ENCODE measurements around the gene KAT2B.

Gene KAT2B

DNA sequence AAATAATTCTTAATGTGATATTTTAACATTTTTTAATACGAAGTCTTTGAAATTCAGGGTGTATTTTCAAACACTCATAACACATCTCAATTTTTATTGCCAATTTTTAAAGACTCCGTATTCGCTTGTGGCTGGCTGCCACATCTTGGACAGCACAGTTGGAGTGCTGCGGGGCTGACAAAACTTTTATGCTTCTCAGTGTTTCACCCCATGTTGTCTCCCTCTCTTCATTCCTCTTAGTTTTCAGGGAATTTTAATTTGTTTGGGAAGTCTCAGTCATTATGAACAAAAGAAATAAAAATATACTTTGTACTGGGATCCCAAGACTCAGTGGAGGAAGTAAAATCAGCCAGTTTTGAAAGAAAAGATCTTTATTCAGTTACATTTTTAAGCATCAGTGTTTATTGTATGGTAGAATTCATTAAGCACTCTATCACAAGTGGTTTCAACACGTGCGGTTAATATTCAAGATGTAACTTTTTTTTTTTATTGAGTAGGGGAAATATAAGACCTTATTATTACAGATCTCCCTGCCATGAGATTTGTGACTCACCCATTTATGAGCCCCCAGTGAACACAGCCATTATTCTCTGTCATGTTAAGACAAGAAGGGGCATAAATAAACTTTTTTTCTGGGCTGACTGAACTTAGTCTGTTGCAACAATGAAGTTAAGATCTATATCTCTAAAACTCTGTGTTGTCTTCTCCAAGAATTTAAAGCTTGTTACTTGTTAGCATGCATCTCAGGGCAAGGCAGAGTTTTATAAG lies 26.8 kb downstream of the KAT2B start:
- no peak for DNase-seq

DNA sequence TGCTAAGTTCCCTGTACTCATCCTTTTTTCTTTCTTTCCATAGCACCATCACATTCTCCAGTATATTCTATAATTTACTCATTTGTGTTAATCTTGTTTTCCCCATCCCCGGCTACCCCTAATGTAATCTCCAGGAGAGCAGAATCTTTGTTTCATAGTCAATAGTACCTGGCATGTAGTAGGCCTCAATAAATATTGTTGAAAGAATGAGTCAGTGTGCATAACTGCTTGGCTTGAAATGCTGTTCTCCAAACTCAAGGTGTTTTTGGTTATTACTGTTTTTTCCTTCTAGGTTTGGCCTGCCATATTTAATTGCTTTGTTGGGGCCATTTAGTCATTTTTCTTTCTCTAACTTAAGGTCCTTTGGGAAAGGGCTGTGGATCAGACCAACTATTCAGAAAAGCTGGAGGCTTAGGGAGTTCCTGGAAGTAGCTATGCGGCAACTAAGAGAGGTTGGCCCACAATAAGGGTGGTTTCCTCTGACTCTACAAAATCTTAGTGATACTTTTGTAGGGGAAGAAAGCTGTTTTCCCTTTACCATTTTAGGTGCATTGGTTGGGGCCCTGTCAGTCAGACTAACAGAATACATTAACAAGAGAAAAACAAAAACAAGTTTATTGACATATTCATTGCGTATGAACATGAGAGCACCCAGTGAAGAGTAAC lies 28.4 kb downstream of the KAT2B start:
- DNase-seq = no peak

DNA sequence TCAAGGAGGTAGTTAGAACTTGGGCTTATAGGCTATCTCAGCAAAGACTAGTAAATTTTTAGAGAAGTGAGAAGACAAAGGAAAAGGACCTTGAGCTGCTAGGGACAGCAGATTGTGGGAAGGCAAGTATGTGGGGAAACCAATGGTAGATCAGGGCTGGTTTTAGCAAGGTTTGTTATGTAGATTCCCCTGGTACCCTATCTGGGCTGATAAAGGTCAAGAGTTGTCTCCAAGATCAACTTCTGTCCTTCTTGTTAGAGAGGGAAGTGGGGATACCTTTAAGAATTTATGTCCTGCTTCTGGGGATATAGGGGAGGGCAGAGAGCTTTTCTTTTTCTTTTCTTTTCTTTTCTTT lies 28.9 kb downstream of the KAT2B start:
- DNase-seq = no peak

DNA sequence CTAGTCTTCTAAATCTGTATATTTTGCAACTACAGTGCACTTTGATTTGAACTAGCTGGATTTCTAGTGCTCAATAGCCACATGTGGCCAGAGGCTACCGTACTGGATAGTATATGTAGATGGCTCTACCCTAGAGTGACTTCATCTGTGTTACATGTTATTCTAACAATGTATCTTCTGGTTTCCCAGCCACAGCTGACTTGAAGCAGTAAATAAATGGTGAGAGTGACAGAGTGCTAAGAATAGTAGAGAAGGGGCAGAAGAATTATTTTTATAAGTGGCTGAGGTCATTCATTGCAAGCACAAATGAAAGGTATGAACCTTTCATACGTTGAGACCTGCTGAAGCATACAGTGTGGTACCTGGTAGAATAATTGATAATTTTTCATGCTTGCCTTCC lies 30.9 kb downstream of the KAT2B start:
- DNase-seq = no peak

DNA sequence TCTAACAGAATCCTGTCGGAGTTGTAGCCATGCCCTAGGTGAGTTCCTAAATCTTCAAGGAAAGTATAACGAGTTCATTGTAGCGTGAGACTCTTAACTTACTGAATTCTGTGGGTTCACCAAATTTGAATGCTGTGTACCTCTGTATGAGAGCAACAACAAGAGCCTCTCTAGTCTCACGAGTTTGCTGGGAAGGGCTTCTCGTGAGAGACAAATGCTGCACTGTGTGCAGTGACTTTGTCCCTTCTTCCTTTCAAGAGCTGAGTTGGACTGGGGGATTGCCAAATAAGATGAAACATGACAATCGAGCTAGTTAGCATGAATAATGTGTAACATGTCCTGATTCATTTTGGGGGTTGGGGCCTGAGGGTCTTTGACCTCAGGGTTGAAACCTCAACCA lies 32.2 kb downstream of the KAT2B start:
- DNase-seq = no peak

DNA sequence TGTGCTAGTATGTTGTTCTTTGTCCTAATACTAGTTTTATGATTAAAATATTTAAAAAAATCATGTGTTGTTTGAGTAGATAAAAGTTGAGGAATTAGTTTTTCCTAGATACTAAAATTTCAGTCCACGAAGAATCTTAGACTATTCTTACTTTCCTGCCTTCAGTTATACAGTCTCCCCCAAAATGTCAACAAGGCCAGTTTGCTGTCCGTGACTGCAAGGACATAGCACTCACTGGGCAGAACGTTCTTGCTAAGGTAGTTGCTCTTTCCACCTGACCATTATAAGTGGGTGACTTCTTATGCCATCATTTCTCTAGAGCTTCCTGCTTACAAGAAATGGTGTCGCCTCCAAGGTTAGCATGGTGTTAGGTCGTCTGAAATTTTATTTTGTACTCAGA lies 32.8 kb downstream of the KAT2B start:
- no peak for DNase-seq

DNA sequence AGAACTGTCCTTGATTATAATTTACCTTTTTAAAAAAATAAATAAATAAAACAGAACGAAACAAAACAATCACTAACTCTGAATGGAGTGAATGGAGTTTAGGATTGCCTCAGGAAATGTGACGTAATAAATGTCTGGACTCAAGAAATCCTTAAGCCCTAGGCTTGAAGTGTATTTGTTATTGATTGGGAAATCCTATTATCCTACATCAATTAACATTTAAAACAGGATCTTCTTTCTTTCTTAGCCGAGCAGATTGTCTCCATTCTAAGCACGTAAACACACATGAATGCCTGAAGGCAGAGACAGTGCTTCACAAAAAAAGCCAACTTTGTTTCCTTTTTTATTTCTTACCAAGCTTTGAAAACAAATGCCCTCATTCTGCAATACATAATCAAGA lies 33.4 kb downstream of the KAT2B start:
- no peak for DNase-seq

DNA sequence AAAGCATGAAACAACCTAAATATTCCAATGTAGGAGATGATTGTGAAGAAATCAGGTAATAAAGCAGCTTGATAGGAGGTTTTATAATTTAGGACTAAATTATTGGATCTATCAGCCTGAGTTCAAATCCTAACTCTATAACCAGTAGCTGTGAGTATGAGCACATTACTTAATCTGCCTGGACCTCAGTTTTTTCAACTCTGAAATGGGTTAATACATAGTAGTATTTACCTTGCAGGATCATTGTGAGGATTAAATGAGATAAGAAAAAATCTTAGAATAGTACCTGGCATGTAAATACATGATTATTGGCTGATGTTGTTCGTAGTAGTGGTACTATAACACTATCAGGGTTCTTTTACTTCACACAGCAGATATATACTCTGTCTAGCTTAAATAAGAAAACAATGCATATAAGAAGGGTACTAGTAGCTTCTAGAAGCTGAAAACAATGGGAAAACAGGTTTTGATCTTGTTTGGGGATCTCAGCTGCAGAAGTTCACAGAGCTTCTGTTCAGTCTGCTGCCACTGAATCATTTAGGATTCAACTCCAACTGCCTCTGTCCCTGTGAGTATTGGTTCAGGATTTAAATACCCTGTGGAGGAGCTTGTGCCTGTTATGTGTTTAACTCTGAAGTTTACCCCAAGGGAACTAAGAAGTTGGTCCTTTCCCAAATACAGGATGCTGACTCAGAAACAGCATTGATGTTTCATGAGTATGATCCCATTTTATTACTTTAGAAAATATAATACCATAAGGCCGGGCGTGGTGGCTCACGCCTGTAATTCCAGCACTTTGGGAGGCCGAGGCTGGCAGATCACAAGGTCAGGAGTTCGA lies 34.2 kb downstream of the KAT2B start:
- no peak for DNase-seq

DNA sequence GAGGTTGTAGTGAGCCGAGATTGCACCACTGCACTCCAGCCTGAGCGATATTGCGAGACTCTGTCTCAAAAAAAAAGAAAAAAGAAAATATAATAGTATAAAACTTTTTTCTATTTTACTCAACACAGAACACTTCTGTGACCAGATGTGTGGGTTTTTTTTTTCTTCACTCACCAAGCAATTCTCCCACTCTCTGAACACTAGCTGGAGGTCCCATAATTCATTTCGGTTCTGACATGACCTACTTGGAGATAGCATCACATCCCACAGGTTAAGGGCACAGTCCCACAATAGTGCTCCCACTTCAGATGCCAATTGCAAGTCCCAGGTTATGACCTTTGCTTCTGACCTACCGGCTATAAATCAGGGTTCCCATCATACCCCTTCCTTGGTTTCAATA lies 35.0 kb downstream of the KAT2B start:
- DNase-seq = no peak

DNA sequence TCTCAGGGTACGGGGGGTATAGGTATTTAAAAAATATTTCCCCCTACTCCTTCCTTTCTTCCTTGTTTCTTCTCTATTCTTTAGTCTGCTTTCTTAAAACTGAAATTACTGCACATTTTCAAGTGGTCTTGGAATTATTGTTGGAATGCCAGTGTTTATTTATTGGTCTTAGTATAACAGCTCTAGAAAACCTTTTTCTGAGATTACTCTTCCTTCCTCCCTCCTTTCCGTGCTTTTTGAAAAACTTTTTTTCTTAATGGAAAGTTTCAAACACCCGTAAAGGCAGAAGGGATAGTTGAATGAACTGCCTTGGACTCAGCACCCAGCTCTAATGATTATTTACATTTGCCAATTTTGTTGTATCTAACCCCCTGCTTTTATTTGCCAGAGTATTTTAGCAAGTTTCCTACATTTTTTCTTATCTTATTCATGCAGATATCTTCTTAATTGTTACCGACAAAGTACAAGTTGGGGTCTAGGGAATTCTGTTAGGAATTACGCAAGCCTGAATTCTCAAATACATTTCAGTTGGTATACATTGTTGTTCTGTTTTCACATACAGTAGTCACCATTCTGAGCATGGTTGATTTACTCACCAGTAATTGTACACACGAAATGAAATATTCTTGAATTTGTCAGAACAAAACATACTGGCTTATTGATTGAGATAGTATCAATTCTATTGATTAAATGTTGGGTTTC lies 36.2 kb downstream of the KAT2B start:
- DNase-seq = no peak

DNA sequence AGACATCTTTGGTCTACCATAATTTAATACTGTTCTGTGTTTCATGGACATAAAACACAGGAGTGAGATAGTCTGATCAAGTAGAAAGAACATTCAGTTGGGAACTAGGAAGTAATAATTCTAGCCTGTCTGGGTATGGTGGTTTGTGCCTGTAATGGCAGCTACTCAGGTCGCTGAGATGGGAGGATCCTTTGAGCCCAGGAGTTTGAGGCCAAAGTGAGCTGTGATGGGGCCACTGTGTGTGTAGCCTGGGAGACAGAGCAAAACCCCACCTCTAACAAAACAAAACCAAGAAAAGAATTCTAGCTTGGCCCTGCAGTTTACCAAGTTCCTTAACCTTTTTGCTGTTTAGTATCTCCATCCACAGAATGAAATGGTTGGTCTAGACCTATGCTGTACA lies 36.8 kb downstream of the KAT2B start:
- DNase-seq = no peak

DNA sequence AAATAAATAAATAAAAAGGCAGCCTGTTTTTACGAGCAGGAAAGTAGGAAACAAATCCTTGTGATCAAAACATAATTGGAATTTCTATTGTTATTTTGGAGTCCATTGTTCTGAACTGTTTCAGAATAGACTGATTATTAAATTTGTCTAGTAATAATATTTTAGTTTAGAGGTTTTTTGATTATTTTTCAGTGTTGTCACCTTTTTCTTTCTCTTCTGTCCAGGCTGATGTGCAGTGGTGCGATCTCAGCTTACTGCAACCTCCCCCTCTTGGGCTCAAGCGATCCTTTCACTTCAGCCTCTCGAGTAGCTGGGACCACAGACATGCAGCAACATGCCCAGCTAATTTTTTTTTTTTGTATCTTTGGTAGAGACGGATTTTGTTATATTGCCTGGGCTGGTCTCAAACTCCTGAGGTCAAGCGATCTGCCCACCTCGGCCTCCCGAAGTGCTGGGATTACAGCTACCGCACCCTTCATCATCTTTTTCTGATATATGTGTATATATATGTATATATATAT lies 38.0 kb downstream of the KAT2B start:
- no peak for DNase-seq

DNA sequence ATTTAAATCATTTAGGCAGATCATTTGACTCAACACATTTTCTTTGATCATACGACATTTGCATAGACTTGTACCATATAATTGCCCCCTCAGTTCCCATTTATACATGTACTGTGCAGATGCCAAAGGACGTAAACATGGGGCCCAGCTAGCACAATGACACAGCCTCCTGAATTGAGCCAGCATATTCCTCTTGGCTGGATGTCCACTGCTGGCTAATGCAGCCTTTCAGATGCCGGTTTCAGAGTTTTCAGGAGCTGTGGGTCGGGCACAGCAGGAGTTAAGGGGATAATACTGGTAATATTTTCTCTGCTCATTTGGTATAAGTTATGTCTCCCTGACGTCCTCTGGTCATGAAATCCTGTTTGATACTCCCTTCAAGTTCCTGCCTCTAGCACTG lies 39.4 kb downstream of the KAT2B start:
- DNase-seq = no peak

DNA sequence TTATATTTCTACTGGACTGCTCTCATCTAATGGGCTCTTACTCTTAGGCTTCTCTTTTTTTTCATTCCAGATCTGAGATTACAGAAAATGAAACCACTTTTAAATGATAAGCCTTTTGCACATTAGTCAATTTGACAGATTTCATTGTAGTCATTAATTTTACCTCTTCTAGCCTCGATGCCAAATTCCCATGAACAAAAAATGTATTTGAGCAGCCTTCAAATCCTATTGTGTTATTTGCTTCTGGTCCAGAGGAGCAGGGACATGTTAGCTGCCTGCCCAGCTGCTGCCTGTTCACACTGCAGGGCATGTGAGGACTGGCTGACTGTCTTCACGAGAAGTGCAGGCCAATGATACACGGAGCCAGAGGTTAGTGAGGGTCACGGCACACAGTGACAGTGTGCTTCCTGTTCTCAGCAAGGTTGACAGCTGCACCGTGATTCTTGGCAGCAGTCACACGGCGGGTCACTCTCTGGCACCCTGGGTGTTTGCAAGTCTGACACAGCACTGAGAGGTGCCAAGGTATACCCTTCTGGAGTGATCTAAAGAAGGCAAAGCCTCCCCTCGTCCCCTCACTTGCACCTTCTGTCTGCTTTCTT lies 40.8 kb downstream of the KAT2B start:
- DNase-seq = no peak

DNA sequence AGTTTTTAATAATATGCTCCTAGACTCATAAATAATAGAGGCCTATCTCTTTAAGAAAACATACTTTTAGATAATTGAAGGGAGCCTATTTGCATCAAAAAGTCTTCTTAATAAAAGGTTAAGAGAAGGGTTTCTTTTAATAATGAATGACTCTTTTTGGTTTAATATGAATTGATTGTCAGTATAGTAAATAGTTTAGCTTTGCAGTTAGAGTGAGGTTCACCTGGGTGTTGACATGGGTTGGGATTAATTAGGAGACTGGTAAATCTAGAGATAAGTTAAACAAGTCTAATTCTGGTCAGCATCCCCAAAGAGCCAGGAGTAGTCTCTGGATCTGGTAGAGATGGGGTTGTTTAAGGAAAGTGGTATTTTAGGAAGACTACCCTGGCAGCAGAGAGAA lies 43.0 kb downstream of the KAT2B start:
- no peak for DNase-seq

DNA sequence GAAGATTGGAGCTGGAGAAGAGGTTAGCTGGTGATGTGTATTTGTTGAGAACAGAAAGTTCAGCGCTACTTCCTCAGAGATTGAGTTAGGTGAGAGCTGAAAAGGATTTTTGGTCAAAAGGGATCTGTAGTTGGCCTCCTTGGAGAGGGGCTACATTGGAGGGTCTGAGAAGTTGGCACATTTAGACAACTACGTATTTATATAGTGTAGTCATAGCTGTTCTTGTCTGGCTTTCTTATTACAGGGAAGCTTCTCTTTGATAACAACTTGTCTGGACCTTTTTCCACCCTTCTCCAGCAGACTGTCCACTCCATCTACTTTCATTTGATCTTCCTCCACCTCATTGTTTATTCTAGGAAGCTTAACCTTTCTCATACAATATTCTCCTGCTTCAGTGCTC lies 43.7 kb downstream of the KAT2B start:
- DNase-seq = no peak

DNA sequence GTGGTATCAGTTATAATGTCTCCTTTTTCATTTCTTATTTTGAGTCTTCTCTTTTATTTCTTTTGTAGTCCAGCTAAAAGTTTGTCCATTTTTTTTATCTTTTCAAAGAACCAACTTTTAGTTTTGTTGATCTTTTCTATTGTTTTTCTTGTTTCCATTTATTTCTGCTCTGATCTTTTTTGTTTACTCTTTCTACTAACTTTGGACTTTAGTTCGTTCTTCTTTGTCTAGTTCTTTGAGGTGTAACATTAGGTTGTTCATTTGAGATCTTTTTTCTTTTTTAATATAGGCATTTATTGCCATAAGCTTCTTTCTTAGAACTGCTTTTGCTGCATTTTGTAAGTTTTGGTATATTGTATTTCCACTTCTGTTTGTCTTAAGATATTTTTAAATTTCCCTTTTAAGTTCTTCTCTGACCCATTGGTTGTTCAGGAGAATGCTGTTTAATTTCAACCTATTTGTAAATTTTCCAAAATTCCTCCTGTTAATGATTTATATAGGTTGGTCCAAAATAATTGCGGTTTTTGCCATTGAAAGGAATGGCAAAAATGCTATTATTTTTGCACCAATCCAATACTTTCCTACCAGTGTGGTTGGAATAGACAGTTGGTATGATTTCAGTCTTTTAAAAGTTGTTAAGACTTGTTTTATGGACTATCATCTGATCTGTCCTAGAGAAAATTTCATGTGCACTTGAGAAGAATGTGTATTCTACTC lies 51.2 kb downstream of the KAT2B start:
- DNase-seq = no peak

DNA sequence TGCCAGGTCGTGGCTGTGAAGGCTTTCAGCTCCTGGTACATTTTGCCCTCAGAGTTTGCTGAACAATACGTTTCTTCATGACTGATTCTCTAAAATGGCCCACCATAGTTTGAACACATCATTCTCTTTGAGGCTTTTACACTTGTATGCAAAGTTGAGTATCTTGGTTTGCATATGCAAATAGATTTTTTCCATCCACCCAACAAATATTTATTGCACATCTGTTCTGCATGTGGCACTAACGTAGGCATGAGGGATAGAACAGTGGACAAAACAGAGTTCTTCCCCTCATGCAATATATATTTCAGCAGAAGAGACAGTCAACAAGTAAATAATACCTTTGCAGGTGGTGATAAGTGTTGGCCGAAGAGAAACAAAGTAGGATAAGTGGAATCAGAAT lies 55.2 kb downstream of the KAT2B start:
- DNase-seq = no peak

DNA sequence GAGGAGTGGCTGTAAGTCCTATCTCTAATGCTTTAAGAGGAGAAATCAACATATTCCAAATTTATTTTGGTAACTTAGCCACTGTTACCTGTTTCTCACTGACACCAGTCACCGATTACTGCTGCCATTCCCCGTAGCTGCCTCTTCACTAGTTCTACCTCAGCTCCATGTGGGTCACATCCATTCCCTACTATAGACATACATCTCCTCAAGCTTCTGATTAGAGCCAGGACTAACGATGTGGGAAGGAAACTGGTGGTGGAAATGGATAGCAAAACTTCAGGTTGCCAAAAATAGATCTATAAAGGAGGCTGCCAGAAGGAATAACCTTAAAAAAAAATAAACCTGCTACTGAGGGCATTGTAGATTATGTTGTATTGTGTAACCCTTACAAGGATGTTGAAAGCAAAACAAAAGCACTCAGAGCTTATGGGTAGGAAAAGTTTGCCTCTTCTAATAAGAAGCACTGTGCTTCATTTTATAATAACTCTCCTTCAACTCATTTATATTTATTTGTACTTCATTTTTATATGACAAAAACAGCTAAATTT lies 56.0 kb downstream of the KAT2B start:
- DNase-seq = no peak

DNA sequence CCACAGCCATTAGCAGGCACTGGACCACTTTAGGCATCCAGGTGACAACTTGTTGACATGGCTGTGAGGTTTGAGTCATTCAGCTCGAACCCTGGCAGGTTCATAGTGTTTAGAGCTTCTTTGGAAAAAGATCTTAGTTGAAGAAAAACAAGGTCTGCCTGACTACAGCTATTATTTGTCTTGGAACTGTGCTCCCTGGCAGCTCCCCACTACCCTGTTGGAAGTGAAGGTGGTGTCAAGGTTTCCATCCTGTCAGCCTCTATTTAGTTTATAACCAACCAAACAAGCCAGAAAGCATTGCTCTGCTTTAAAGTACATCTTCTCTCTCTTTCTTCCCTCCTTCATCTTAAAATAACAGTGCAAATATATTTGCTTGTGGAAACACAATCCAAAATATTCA lies 56.8 kb downstream of the KAT2B start:
- no peak for DNase-seq

DNA sequence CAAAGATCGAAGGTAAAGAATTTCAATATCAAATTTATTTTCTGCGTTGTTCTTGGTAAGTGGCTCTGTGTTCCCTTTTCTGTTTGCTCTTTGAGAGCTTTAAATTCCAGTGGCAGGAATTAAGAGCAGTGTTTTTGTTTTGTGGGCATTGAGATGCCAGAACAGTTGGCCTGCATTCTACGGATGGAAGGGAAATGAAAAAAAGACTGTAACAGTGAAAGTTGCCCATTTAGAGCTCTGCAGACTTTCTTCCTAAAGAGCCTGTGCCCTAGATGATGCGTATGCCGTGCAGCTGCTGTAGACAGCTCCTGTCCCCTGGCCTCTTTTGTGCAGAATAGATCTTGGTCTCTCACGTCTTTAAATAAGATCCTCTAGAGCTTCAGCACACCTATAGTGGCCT lies 58.8 kb downstream of the KAT2B start:
- DNase-seq = no peak

DNA sequence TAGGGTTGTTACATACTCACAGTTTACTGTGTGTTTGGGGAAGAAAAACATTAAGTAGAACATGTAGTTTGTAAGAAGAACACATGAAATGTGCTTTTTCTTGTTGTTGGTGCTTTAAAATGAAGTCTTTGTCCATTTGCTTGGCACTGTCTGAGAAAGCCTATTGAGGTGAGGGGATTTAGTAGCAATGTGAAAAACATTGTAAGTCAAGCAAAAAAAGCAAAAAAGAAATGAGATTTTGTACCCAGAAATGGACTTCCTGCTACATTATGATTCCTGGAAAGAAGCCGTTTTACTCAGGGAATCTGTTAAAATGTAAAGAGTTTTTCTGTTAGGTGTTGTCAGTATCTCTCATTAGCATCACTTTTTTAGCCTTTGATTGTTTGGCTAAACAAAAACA lies 59.9 kb downstream of the KAT2B start:
- DNase-seq = no peak
